Neural progenitor cell (in vitro differentiated cells): ENCODE results near the gene MBP. TPM values are rescaled to one million over a fixed set of nuclear protein-coding genes. Genes with fewer than 3 reads are reported as not detected.

ENCODE experiments used
- DNase-seq: peaks from one replicate; pipeline ENCODE4 v3.0.0-alpha.2; 2016; ENCODE audit warnings: low spot score
- H2AFZ ChIP-seq: fragments of 200-600 bp; sonication (generic); replicated peaks from 2 replicates; pipeline ENCODE4 v1.6.1; 2016; ENCODE audit warnings: antibody characterized with exemption
- H3F3A ChIP-seq: fragments of 200-600 bp; sonication (generic); 2 replicates; pipeline ENCODE4 v1.6.1; 2016; ENCODE audit warnings: antibody characterized with exemption, low read depth
- H3K27ac ChIP-seq: fragments of 200-600 bp; sonication (generic); 2 replicates; pipeline ENCODE4 v1.5.1; 2016; ENCODE audit warnings: mild to moderate bottlenecking
- H3K27me3 ChIP-seq: fragments of 200-600 bp; sonication (generic); 2 replicates; pipeline ENCODE4 v1.6.1; 2016; ENCODE audit warnings: mild to moderate bottlenecking, moderate library complexity
- H3K36me3 ChIP-seq: fragments of 200-600 bp; sonication (generic); 2 replicates; pipeline ENCODE4 v1.5.1; 2016
- H3K4me1 ChIP-seq: fragments of 200-600 bp; sonication (generic); 2 replicates; pipeline ENCODE4 v1.6.1; 2016; ENCODE audit warnings: mixed run types
- H3K4me2 ChIP-seq: fragments of 200-600 bp; sonication (generic); 2 replicates; pipeline ENCODE4 v1.6.1; 2016
- H3K4me3 ChIP-seq: fragments of 200-600 bp; sonication (generic); 2 replicates; pipeline ENCODE4 v1.5.1; 2016
- H3K79me2 ChIP-seq: fragments of 200-600 bp; sonication (generic); 2 replicates; pipeline ENCODE4 v1.6.1; 2016; ENCODE audit warnings: low read depth
- H3K9ac ChIP-seq: fragments of 200-600 bp; sonication (generic); 2 replicates; pipeline ENCODE4 v1.6.1; 2016
- H3K9me3 ChIP-seq: fragments of 200-600 bp; sonication (generic); 2 replicates; pipeline ENCODE4 v1.5.1; 2016; ENCODE audit warnings: low read depth
- H4K20me1 ChIP-seq: fragments of 200-600 bp; sonication (generic); 2 replicates; pipeline ENCODE4 v1.6.1; 2016; ENCODE audit warnings: low read depth
- H3K27ac Mint-ChIP-seq: 3 replicates; pipeline ENCODE4 v1.8.0; 2021; ENCODE audit warnings: mixed read lengths
- H3K27me3 Mint-ChIP-seq: 2 replicates; pipeline ENCODE4 v1.8.0; 2022; ENCODE audit warnings: low read depth, mild to moderate bottlenecking, inconsistent platforms, moderate library complexity, mixed read lengths; ENCODE audit not compliant: insufficient read depth
- H3K36me3 Mint-ChIP-seq: 3 replicates; pipeline ENCODE4 v1.8.0; 2021; ENCODE audit warnings: mixed read lengths
- H3K4me1 Mint-ChIP-seq: 3 replicates; pipeline ENCODE4 v1.8.0; 2021; ENCODE audit warnings: mixed read lengths
- H3K4me3 Mint-ChIP-seq: 3 replicates; pipeline ENCODE4 v1.8.0; 2021; ENCODE audit warnings: mild to moderate bottlenecking, moderate library complexity, mixed read lengths
- H3K9me3 Mint-ChIP-seq: 3 replicates; pipeline ENCODE4 v1.8.0; 2020; ENCODE audit warnings: mixed read lengths
- EZH2 ChIP-seq: fragments of 200-600 bp; sonication (generic); IDR thresholded peaks from 2 replicates; pipeline ENCODE4 v1.6.1; 2017; ENCODE audit warnings: antibody characterized with exemption, mild to moderate bottlenecking, moderate library complexity
- EZH2phosphoT487 ChIP-seq: fragments of 200-600 bp; sonication (generic); IDR thresholded peaks from 2 replicates; pipeline ENCODE4 v1.6.1; 2017; ENCODE audit warnings: antibody characterized with exemption
- total RNA-seq: library from RNA; depleted of rRNA; stranded (reverse); fragments of >200 nt; gene quantifications from 2 replicates; pipeline ENCODE4 v1.2.3, GENCODE V29; 2015; ENCODE audit warnings: low replicate concordance
- TF ChIP-seq, protein P1 (sequence below): fragments of 200-600 bp; sonication (generic); IDR thresholded peaks from 2 replicates; pipeline ENCODE4 v1.5.1; 2017; ENCODE audit warnings: antibody characterized with exemption, mild to moderate bottlenecking

The MBP gene
- total RNA-seq, 1 donor from 2014 or later = 0.64 TPM

- Histone ChIP-seq H3K9me3 (no peaks in the 10 kb centered on the region), H3K4me3 (no peak overlapping the region), H3K9ac (no peak overlapping the region), H3K4me2 (no peak overlapping the region), H3K36me3 (no peaks in the 10 kb centered on the region), H4K20me1 (peaks cover 4% of the 10 kb centered on the region), H3K79me2 (no peaks in the 10 kb centered on the region), H2AFZ (no peak overlapping the region), H3K27me3 (peaks cover 28% of the 10 kb centered on the region), H3K27ac (no peak overlapping the region), H3K4me1 (peaks cover 4% of the 10 kb centered on the region), H3F3A (peaks cover 15% of the 10 kb centered on the region)
- no peak for DNase-seq
- Mint-ChIP-seq H3K9me3 (peaks cover 23% of the 10 kb centered on the region), H3K4me3 (no peak overlapping the region), H3K36me3 (peaks cover 2% of the 10 kb centered on the region), H3K4me1 (no peaks in the 10 kb centered on the region), H3K27me3 (peaks cover 32% of the 10 kb centered on the region), H3K27ac (no peak overlapping the region)
- TF ChIP-seq, protein P1, sequence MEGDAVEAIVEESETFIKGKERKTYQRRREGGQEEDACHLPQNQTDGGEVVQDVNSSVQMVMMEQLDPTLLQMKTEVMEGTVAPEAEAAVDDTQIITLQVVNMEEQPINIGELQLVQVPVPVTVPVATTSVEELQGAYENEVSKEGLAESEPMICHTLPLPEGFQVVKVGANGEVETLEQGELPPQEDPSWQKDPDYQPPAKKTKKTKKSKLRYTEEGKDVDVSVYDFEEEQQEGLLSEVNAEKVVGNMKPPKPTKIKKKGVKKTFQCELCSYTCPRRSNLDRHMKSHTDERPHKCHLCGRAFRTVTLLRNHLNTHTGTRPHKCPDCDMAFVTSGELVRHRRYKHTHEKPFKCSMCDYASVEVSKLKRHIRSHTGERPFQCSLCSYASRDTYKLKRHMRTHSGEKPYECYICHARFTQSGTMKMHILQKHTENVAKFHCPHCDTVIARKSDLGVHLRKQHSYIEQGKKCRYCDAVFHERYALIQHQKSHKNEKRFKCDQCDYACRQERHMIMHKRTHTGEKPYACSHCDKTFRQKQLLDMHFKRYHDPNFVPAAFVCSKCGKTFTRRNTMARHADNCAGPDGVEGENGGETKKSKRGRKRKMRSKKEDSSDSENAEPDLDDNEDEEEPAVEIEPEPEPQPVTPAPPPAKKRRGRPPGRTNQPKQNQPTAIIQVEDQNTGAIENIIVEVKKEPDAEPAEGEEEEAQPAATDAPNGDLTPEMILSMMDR = no peak
- TF ChIP-seq EZH2phosphoT487 (no peak), EZH2 (no peak)
These were observed 5.3 kb upstream of the MBP start for GRCh38 chr18:77137851-77138250.

DNA sequence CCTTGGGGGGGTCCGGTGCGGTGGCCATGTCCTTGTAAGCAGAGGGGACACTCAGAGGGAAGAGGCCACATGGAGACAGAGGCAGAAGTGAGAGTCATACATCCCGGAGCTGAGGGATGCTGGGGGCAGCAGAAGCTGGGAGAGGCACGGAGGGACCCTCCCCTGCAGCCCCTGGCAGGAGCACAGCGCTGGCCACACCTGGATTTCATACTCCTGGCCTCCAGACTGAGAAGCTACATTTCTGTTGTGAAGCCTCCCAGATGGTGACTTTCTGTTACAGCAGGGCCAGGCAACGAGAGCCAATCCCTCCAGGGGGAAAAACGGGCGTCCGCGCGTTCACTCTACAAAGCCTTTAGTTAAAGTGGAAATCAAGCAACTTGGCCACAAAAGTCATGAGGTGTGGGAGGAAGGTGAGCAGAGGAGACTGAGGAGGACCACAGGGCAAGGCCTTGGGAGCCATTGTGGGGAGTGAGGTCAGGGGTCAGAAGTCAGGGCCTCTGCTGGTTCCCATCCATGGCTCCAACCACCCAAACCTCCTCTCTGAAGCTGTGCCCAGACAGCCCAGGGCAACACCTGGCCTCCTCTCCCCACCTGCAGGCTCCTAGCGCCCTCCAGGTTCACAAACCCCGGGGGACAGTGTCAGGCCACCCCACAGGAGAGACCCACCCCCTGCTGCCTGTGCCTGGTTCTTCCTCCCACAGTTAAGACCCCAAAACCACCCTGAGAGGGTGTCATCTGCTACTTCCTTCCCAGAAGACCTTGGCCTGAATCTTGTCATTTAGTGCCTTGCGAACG is 4.5 kb upstream of the MBP start:
- peaks cover 15% of the 10 kb centered on the region for H3K9me3 Mint-ChIP-seq
- peaks cover 5% of the 10 kb centered on the region for H3K4me1 ChIP-seq
- H3K4me1 Mint-ChIP-seq = no peaks in the 10 kb centered on the region
- TF ChIP-seq EZH2phosphoT487 (no peak), EZH2 (no peak)
- TF ChIP-seq, protein P1 = no peak
- no peaks in the 10 kb centered on the region for H3K9me3 ChIP-seq
- H3K36me3 Mint-ChIP-seq = peaks cover 2% of the 10 kb centered on the region
- peaks cover 36% of the 10 kb centered on the region for H3K27me3 ChIP-seq
- no peak overlapping the region for H3K4me2 ChIP-seq
- no peak overlapping the region for H3K4me3 Mint-ChIP-seq
- H4K20me1 ChIP-seq = peaks cover 4% of the 10 kb centered on the region
- no peak for DNase-seq
- H2AFZ ChIP-seq = no peak overlapping the region
- H3K4me3 ChIP-seq = no peak overlapping the region
- peaks cover 32% of the 10 kb centered on the region for H3K27me3 Mint-ChIP-seq
- no peaks in the 10 kb centered on the region for H3K79me2 ChIP-seq
- H3K27ac ChIP-seq = no peak overlapping the region
- H3K9ac ChIP-seq = no peak overlapping the region
- no peak overlapping the region for H3K27ac Mint-ChIP-seq
- H3K36me3 ChIP-seq = no peaks in the 10 kb centered on the region
- peaks cover 16% of the 10 kb centered on the region for H3F3A ChIP-seq

DNA sequence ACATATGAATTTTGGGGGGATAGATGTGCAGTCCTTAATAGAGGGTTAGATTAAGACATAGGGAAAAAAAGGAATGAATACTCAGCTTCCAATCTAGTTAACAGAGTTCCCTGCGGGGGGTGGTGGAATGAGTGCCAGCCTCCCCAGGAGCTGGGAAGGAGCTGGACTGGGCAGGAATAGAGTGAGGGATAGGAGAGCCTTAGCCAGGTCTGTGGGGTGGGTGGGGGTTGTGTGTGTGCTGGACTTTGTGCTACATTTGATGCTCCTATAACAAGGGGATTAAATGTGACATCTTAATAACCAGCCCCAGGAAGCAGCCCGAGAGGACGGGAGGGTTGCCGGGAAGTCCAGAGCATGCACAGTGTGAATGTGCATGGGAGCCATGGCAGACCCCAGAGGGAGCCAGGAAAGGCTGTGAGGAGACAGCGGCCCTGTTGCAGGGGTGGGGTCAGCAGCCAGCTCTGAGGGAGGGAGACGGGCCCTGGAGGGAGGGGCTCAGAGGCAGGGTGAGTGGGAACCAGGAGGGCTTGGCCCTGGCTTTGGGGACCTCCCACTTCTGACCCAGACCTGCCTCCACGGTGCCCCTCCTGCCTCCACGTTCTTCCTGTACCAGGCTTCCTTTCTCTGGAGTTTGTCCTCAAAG is 3.6 kb upstream of the MBP start:
- Mint-ChIP-seq H3K4me1 (peaks cover 1% of the 10 kb centered on the region), H3K27ac (no peak overlapping the region), H3K9me3 (peaks cover 9% of the 10 kb centered on the region), H3K27me3 (peaks cover 34% of the 10 kb centered on the region), H3K36me3 (no peaks in the 10 kb centered on the region), H3K4me3 (no peak overlapping the region)
- Histone ChIP-seq H3K4me3 (no peak overlapping the region), H4K20me1 (peaks cover 4% of the 10 kb centered on the region), H3K79me2 (no peaks in the 10 kb centered on the region), H3K9ac (no peak overlapping the region), H3F3A (peaks cover 16% of the 10 kb centered on the region), H2AFZ (no peak overlapping the region), H3K4me1 (peaks cover 10% of the 10 kb centered on the region), H3K36me3 (no peaks in the 10 kb centered on the region), H3K27me3 (peaks cover 45% of the 10 kb centered on the region), H3K4me2 (no peak overlapping the region), H3K9me3 (no peaks in the 10 kb centered on the region), H3K27ac (no peak overlapping the region)
- TF ChIP-seq EZH2 (no peak), EZH2phosphoT487 (no peak)
- TF ChIP-seq, protein P1 = no peak
- DNase-seq = no peak
